Measurements from ENCODE around the gene ADK.
A peak's percentile ranks its signal among the peaks of the same experiment; 100 is the strongest.

Gene ADK

GRCh38 chr10:74754381-74754821 is 603.4 kb downstream of the ADK start:
- peak in 1 of 3 donors; percentile 21 for DNase-seq

- peak in 2 of 3 donors; percentile 31 to 52 for DNase-seq
Observed at GRCh38 chr10:74755273-74755672, 604.3 kb downstream of the ADK start.

Measured in suppressor macrophage treated with lipopolysaccharide for 1 hour (primary cell).